ENCODE results near the gene RABL6. TPM values are rescaled to one million over a fixed set of nuclear protein-coding genes. Genes with fewer than 3 reads are reported as not detected.
"Not testable (repeated sequence)": the region's sequence is repeated elsewhere in the genome, so short reads cannot be mapped to it uniquely, and the experiment has no call there.

Gene RABL6
- total RNA-seq, 6 experiments from 2014 or later, result 77.8 to 87.7 (median 84.0) TPM

- Mint-ChIP-seq H3K4me3 (peak overlapping the region; percentile 30; the same call in 1 of the 2 replicates), H3K27ac (no peak overlapping the region), H3K36me3 (ENCODE audit: low read depth) (peaks cover 15% of the 10 kb centered on the region), H3K27me3 (ENCODE audit: insufficient read depth) (peaks cover 44% of the 10 kb centered on the region), H3K4me1 (ENCODE audit: low read depth) (peaks cover 6% of the 10 kb centered on the region; the same call in 1 of the 2 replicates), H3K9me3 (peaks cover 16% of the 10 kb centered on the region)
- TF ChIP-seq, protein P1, sequence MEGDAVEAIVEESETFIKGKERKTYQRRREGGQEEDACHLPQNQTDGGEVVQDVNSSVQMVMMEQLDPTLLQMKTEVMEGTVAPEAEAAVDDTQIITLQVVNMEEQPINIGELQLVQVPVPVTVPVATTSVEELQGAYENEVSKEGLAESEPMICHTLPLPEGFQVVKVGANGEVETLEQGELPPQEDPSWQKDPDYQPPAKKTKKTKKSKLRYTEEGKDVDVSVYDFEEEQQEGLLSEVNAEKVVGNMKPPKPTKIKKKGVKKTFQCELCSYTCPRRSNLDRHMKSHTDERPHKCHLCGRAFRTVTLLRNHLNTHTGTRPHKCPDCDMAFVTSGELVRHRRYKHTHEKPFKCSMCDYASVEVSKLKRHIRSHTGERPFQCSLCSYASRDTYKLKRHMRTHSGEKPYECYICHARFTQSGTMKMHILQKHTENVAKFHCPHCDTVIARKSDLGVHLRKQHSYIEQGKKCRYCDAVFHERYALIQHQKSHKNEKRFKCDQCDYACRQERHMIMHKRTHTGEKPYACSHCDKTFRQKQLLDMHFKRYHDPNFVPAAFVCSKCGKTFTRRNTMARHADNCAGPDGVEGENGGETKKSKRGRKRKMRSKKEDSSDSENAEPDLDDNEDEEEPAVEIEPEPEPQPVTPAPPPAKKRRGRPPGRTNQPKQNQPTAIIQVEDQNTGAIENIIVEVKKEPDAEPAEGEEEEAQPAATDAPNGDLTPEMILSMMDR (IDR thresholded peaks at IDR 0.05), result no peak
- no peak for DNase-seq
Measured at GRCh38 chr9:136777359-136777758, 30.4 kb upstream of the RABL6 start.

GRCh38 chr9:136779808-136780207 lies 27.9 kb upstream of the RABL6 start:
- H3K27ac Mint-ChIP-seq, result no peak overlapping the region
- H3K27me3 Mint-ChIP-seq (ENCODE audit: insufficient read depth), result peaks cover 44% of the 10 kb centered on the region
- H3K36me3 Mint-ChIP-seq (ENCODE audit: low read depth), result peaks cover 6% of the 10 kb centered on the region; the same call in 1 of the 2 replicates
- TF ChIP-seq, protein P1 (IDR thresholded peaks at IDR 0.05), result peak; percentile 31
- DNase-seq, result no peak
- H3K9me3 Mint-ChIP-seq, result peaks cover 5% of the 10 kb centered on the region
- no peak overlapping the region for H3K4me3 Mint-ChIP-seq
- peaks cover 6% of the 10 kb centered on the region; the same call in 1 of the 2 replicates for H3K4me1 Mint-ChIP-seq (ENCODE audit: low read depth)

GRCh38 chr9:136782452-136782851 lies 25.3 kb upstream of the RABL6 start:
- Mint-ChIP-seq H3K27me3 (ENCODE audit: insufficient read depth) (peaks cover 32% of the 10 kb centered on the region), H3K4me1 (ENCODE audit: low read depth) (peaks cover 2% of the 10 kb centered on the region), H3K9me3 (peaks cover 5% of the 10 kb centered on the region), H3K4me3 (no peak overlapping the region), H3K36me3 (ENCODE audit: low read depth) (peaks cover 6% of the 10 kb centered on the region; the same call in 1 of the 2 replicates), H3K27ac (no peak overlapping the region)
- DNase-seq, result no peak
- TF ChIP-seq, protein P1 (IDR thresholded peaks at IDR 0.05), result no peak

GRCh38 chr9:136784249-136784996 lies 23.3 kb upstream of the RABL6 start:
- H3K4me1 Mint-ChIP-seq (ENCODE audit: low read depth), result peaks cover 19% of the 10 kb centered on the region

DNA sequence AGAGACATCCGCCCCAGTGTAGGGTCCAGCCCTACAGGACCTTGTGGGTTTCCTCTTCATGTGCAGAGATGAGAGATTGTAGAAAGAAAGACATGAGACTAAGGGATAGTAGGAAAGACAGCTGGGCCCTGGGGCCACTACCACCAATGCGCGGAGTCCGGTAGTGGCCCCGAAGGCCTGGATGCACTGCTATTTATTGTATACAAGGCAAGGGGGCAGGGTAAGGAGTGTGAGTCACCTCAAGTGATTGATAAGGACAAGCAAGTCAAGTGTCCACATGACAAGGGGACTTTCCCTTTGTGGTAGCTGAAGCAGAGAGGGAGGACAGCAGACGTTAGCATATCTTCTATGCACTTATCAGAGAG lies 22.8 kb upstream of the RABL6 start:
- Mint-ChIP-seq H3K27ac (no peak overlapping the region), H3K27me3 (ENCODE audit: insufficient read depth) (peaks cover 7% of the 10 kb centered on the region), H3K4me3 (no peak overlapping the region), H3K36me3 (ENCODE audit: low read depth) (no peaks in the 10 kb centered on the region), H3K9me3 (no peaks in the 10 kb centered on the region), H3K4me1 (ENCODE audit: low read depth) (peaks cover 19% of the 10 kb centered on the region)
- DNase-seq, result no peak
- TF ChIP-seq, protein P1 (IDR thresholded peaks at IDR 0.05), result no peak

More at GRCh38 chr9:136784249-136784996, 23.3 kb upstream of the RABL6 start:
- H3K27ac Mint-ChIP-seq, result no peak overlapping the region
- TF ChIP-seq, protein P1 (IDR thresholded peaks at IDR 0.05), result peak; percentile 81
- H3K27me3 Mint-ChIP-seq (ENCODE audit: insufficient read depth), result peaks cover 12% of the 10 kb centered on the region
- no peaks in the 10 kb centered on the region for H3K9me3 Mint-ChIP-seq
- no peak overlapping the region for H3K4me3 Mint-ChIP-seq
- no peaks in the 10 kb centered on the region; the same call in 1 of the 2 replicates for H3K36me3 Mint-ChIP-seq (ENCODE audit: low read depth)
- DNase-seq, result peak; percentile 23

- H3K4me1 Mint-ChIP-seq (ENCODE audit: low read depth), result peaks cover 25% of the 10 kb centered on the region
- DNase-seq; H3K9me3 Mint-ChIP-seq; H3K27ac Mint-ChIP-seq; H3K4me3 Mint-ChIP-seq; H3K27me3 Mint-ChIP-seq (ENCODE audit: insufficient read depth); H3K36me3 Mint-ChIP-seq (ENCODE audit: low read depth): not testable (repeated sequence)
Measured at GRCh38 chr9:136785565-136786355, 22.0 kb upstream of the RABL6 start.
